Measurements from ENCODE around the gene SUPT3H.
"Not testable (repeated sequence)": the region's sequence is repeated elsewhere in the genome, so short reads cannot be mapped to it uniquely, and the experiment has no call there.

The SUPT3H gene

GRCh38 chr6:45115696-45116095, 262.0 kb downstream of the SUPT3H start:
- peak; percentile 5 for DNase-seq (ENCODE audit: low spot score)

- no peak for DNase-seq (ENCODE audit: low spot score)
Observed at GRCh38 chr6:45112711-45113110, 265.0 kb downstream of the SUPT3H start.

GRCh38 chr6:45109551-45109950, 268.2 kb downstream of the SUPT3H start:
- no peak for DNase-seq (ENCODE audit: low spot score)

GRCh38 chr6:45105170-45105820, 272.4 kb downstream of the SUPT3H start:
- DNase-seq (ENCODE audit: low spot score) = no peak

GRCh38 chr6:45104429-45104828, 273.3 kb downstream of the SUPT3H start:
- DNase-seq (ENCODE audit: low spot score) = no peak

GRCh38 chr6:45098256-45098655, 279.5 kb downstream of the SUPT3H start:
- DNase-seq (ENCODE audit: low spot score) = no peak

GRCh38 chr6:45094831-45095230, 282.9 kb downstream of the SUPT3H start:
- no peak for DNase-seq (ENCODE audit: low spot score)

- DNase-seq (ENCODE audit: low spot score) = no peak
Observed at GRCh38 chr6:45092135-45092534, 285.6 kb downstream of the SUPT3H start.

- no peak for DNase-seq (ENCODE audit: low spot score)
Observed at GRCh38 chr6:45086360-45087084, 291.2 kb downstream of the SUPT3H start.

GRCh38 chr6:45084257-45084656, 293.5 kb downstream of the SUPT3H start:
- DNase-seq (ENCODE audit: low spot score) = no peak

GRCh38 chr6:45082091-45082490, 295.6 kb downstream of the SUPT3H start:
- no peak for DNase-seq (ENCODE audit: low spot score)

- no peak for DNase-seq (ENCODE audit: low spot score)
Observed at GRCh38 chr6:45081634-45082033, 296.1 kb downstream of the SUPT3H start.

- no peak for DNase-seq (ENCODE audit: low spot score)
Observed at GRCh38 chr6:45078432-45078831, 299.3 kb downstream of the SUPT3H start.

GRCh38 chr6:45076217-45076930, 301.4 kb downstream of the SUPT3H start:
- no peak for DNase-seq (ENCODE audit: low spot score)

- DNase-seq (ENCODE audit: low spot score) = peak; percentile 9
Observed at GRCh38 chr6:45075246-45075645, 302.5 kb downstream of the SUPT3H start.

GRCh38 chr6:45074439-45074838, 303.3 kb downstream of the SUPT3H start:
- DNase-seq (ENCODE audit: low spot score) = no peak

GRCh38 chr6:45073771-45074170, 304.0 kb downstream of the SUPT3H start:
- DNase-seq (ENCODE audit: low spot score) = no peak

- DNase-seq (ENCODE audit: low spot score) = no peak
Observed at GRCh38 chr6:45072673-45073072, 305.1 kb downstream of the SUPT3H start.

- no peak for DNase-seq (ENCODE audit: low spot score)
Observed at GRCh38 chr6:45072016-45072415, 305.7 kb downstream of the SUPT3H start.

- DNase-seq (ENCODE audit: low spot score) = no peak
Observed at GRCh38 chr6:45069091-45069490, 308.6 kb downstream of the SUPT3H start.

- DNase-seq (ENCODE audit: low spot score) = not testable (repeated sequence)
Observed at GRCh38 chr6:45067446-45067845, 310.3 kb downstream of the SUPT3H start.

GRCh38 chr6:45062659-45063058, 315.1 kb downstream of the SUPT3H start:
- not testable (repeated sequence) for DNase-seq (ENCODE audit: low spot score)

GRCh38 chr6:45057711-45058110, 320.0 kb downstream of the SUPT3H start:
- no peak for DNase-seq (ENCODE audit: low spot score)

All from hepatic stellate cell (primary cell).